ENCODE measurements around the gene CBLIF. TPM values are rescaled to one million over a fixed set of nuclear protein-coding genes. Genes with fewer than 3 reads are reported as not detected.
A peak's percentile ranks its signal among the peaks of the same experiment; 100 is the strongest.

Gene CBLIF
- total and polyA plus RNA-seq, 3 donors from 2014 or later = 0.37 to 0.54 TPM; not detected in 1

- no peak for DNase-seq
- Histone ChIP-seq H3K27ac (no peak overlapping the region), H3K36me3 (ENCODE audit: low read depth, missing control alignments) (no peaks in the 10 kb centered on the region), H3K9me3 (no peaks in the 10 kb centered on the region), H3K4me3 (no peak overlapping the region), H3K4me1 (peaks cover 6% of the 10 kb centered on the region), H3K27me3 (no peaks in the 10 kb centered on the region)
- 78 to 94% methylated on average over 2 of the region's 2 CpGs for WGBS, 2 donors
- intact Hi-C loops (cut with DNase I; ENCODE audit: low total_unique reads) = no loop called here
- TF ChIP-seq CTCF (IDR thresholded peaks at IDR 0.05) (no peak), POLR2A (IDR thresholded peaks at IDR 0.05) (no peak)
Measured at GRCh38 chr11:59867946-59868345, 22.6 kb upstream of the CBLIF start.

GRCh38 chr11:59866836-59867235, 21.5 kb upstream of the CBLIF start:
- TF ChIP-seq CTCF (IDR thresholded peaks at IDR 0.05) (no peak), POLR2A (IDR thresholded peaks at IDR 0.05) (no peak)
- no peak overlapping the region for H3K4me3 ChIP-seq
- WGBS, 2 donors = 59 to 78% methylated on average over 1 of the region's 1 CpG
- intact Hi-C loops (cut with DNase I; ENCODE audit: low total_unique reads) = no loop called here
- H3K9me3 ChIP-seq = no peaks in the 10 kb centered on the region
- no peaks in the 10 kb centered on the region for H3K36me3 ChIP-seq (ENCODE audit: low read depth, missing control alignments)
- no peak for DNase-seq
- peaks cover 6% of the 10 kb centered on the region for H3K4me1 ChIP-seq
- no peaks in the 10 kb centered on the region for H3K27me3 ChIP-seq
- H3K27ac ChIP-seq = no peak overlapping the region

DNA sequence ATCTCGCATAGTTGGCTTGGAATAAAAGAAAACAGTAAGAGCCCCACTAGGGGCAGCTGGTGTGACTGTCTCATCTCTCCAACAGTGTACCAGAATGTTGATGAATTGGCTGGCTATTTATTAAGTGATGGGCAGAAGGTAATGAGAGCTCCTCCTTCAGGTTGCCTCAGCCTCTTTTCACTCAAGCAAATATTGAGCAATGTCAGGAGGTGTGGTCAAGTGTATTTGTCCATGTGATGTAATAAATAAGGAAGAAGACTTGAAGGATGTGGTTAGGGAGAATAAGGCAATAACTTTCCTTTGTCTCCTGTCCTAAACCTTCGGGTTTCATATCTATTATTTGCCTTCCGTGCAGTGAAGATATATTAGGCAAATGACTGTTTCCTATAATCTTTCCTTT, 21.1 kb upstream of the CBLIF start, which contains the start of gene TCN1:
Gene TCN1, minus strand, starts transcription at position 91 of the 400 bp plus-strand sequence. Its CDS starts 17 bp downstream, at position 74.
- no peak for TF ChIP-seq POLR2A (IDR thresholded peaks at IDR 0.05)
- TF ChIP-seq CTCF (IDR thresholded peaks at IDR 0.05) = no peak
- intact Hi-C loops (cut with DNase I; ENCODE audit: low total_unique reads) = no loop called here
- no peaks in the 10 kb centered on the region for H3K9me3 ChIP-seq
- peaks cover 6% of the 10 kb centered on the region for H3K4me1 ChIP-seq
- 77 to 86% methylated on average over 3 of the region's 3 CpGs for WGBS, 2 donors
- H3K4me3 ChIP-seq = no peak within 1 kb of the TSS
- H3K27ac ChIP-seq = peak within 1 kb of the TSS in 1 of 2 donors; percentile 2
- no peak for DNase-seq
- no peaks in the 10 kb centered on the region for H3K36me3 ChIP-seq (ENCODE audit: low read depth, missing control alignments)
- no peaks in the 10 kb centered on the region for H3K27me3 ChIP-seq

- H3K27me3 ChIP-seq = no peaks in the 10 kb centered on the region
- intact Hi-C loops (cut with DNase I; ENCODE audit: low total_unique reads) = no loop called here
- peak overlapping the region; percentile 46 to 50 for H3K27ac ChIP-seq
- H3K4me1 ChIP-seq = peaks cover 6% of the 10 kb centered on the region
- TF ChIP-seq POLR2A (IDR thresholded peaks at IDR 0.05) (no peak), CTCF (IDR thresholded peaks at IDR 0.05) (no peak)
- H3K4me3 ChIP-seq = no peak overlapping the region
- 59 to 70% methylated on average over 1 of the region's 1 CpG for WGBS, 2 donors
- DNase-seq = peak; percentile 23
- no peaks in the 10 kb centered on the region for H3K9me3 ChIP-seq
- H3K36me3 ChIP-seq (ENCODE audit: low read depth, missing control alignments) = no peaks in the 10 kb centered on the region
Measured at GRCh38 chr11:59865031-59865430, 19.7 kb upstream of the CBLIF start.

DNA sequence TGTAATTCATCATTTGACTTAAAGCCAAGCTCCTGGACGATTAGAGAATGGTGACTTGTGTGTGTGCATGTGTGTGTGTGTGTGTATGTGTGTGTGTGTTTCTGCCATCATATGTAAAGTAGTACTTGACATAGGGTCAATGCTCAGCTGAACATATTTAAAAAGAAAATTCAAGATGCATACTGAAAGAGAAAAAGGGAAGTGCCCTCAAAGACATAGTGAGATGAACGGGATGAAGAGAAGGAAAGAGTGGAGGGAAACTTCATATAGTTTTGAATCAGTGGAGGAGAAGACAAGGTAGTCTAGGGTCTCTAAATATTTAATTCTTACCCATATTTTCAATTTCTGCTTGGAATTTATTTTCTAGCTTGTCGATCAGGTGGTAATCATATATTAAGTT, 17.0 kb upstream of the CBLIF start:
- TF ChIP-seq CTCF (IDR thresholded peaks at IDR 0.05) = no peak
- TF ChIP-seq POLR2A (IDR thresholded peaks at IDR 0.05) = no peak

More for the DNA sequence above, 17.0 kb upstream of the CBLIF start:
- Histone ChIP-seq H3K9me3 (no peaks in the 10 kb centered on the region), H3K27me3 (no peaks in the 10 kb centered on the region), H3K36me3 (ENCODE audit: low read depth, missing control alignments) (no peaks in the 10 kb centered on the region), H3K27ac (no peak overlapping the region), H3K4me1 (peaks cover 6% of the 10 kb centered on the region), H3K4me3 (no peak overlapping the region)
- WGBS, 2 donors = 75 to 84% methylated on average over 3 of the region's 3 CpGs
- intact Hi-C loops (cut with DNase I; ENCODE audit: low total_unique reads) = no loop called here
- DNase-seq = no peak

Measured in testis (tissue), 3 donors.